ENCODE results near the gene KIAA0825.

KIAA0825 gene

DNA sequence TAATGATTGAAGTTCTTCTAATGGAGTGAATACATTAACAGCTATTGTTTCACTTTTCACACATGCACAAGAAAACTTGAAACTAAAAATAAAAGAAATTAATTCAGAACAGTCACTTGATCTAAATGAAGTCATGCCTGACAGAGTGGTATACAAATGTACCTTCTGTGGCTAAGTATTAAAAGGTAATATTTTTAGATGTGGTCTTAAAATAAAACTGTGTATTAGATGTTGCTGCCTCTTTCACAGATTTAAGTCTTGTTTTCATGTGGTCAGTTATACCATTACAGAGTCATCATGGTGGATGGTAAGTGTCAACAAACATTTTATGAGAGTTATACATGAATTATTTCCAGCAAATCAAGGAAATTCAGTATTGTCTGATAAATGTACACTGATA, 47.0 kb downstream of the KIAA0825 start:
- Histone ChIP-seq H3K4me2 (ENCODE audit: low read length) (no peak overlapping the region), H4K20me1 (ENCODE audit: control insufficient read depth, insufficient read depth, low read depth, low read length) (no peaks in the 10 kb centered on the region), H3K4me3 (ENCODE audit: low read length) (no peak overlapping the region), H3K9me3 (ENCODE audit: control insufficient read depth, insufficient read depth, low read length) (no peaks in the 10 kb centered on the region), H3K9me2 (replicated peaks; ENCODE audit: control insufficient read depth, low read length) (no peaks in the 10 kb centered on the region), H3K27me3 (ENCODE audit: control insufficient read depth, low read length) (no peaks in the 10 kb centered on the region), H3F3A (ENCODE audit: control insufficient read depth, insufficient read depth) (no peaks in the 10 kb centered on the region), H3K27ac (ENCODE audit: low read depth, low read length) (no peak overlapping the region; the same call in 1 of the 2 replicates), H3K79me2 (ENCODE audit: control insufficient read depth, low read length) (no peaks in the 10 kb centered on the region), H3K4me1 (ENCODE audit: control insufficient read depth, low read length) (peaks cover 19% of the 10 kb centered on the region), H3K36me3 (ENCODE audit: control insufficient read depth, low read length) (no peaks in the 10 kb centered on the region)
- TF ChIP-seq EZH2phosphoT487 (IDR thresholded peaks at IDR 0.05; ENCODE audit: borderline replicate concordance, low read length): no peak
- TF ChIP-seq, protein P1, sequence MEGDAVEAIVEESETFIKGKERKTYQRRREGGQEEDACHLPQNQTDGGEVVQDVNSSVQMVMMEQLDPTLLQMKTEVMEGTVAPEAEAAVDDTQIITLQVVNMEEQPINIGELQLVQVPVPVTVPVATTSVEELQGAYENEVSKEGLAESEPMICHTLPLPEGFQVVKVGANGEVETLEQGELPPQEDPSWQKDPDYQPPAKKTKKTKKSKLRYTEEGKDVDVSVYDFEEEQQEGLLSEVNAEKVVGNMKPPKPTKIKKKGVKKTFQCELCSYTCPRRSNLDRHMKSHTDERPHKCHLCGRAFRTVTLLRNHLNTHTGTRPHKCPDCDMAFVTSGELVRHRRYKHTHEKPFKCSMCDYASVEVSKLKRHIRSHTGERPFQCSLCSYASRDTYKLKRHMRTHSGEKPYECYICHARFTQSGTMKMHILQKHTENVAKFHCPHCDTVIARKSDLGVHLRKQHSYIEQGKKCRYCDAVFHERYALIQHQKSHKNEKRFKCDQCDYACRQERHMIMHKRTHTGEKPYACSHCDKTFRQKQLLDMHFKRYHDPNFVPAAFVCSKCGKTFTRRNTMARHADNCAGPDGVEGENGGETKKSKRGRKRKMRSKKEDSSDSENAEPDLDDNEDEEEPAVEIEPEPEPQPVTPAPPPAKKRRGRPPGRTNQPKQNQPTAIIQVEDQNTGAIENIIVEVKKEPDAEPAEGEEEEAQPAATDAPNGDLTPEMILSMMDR (IDR thresholded peaks at IDR 0.05; ENCODE audit: low read depth, low read length, poor library complexity, severe bottlenecking): no peak

DNA sequence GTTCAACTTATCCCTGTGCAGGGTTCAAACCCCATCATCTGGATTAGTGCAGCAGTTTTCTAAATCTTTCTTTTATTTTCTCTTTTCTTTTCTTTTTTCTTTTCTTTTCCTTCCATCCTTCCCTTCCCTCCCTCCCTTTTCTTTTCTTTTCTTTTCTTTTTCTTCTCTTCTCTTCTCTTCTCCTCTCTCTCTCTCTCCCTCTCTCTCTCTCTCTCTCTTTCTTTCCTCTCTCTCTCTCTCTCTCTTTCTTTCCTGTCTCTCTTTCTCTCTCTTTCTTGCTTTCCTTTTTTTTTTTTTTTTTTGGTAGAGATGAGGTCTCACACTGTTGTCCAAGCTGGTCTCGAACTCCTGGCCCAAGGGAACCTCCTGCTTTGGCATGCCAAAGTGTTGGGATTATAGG, 53.6 kb downstream of the KIAA0825 start:
- Histone ChIP-seq H4K20me1 (ENCODE audit: control insufficient read depth, insufficient read depth, low read depth, low read length) (no peaks in the 10 kb centered on the region), H3K27ac (ENCODE audit: low read depth, low read length) (no peak overlapping the region), H3K9me2 (replicated peaks; ENCODE audit: control insufficient read depth, low read length) (no peaks in the 10 kb centered on the region), H3K79me2 (ENCODE audit: control insufficient read depth, low read length) (no peaks in the 10 kb centered on the region), H3K36me3 (ENCODE audit: control insufficient read depth, low read length) (no peaks in the 10 kb centered on the region), H3K4me3 (ENCODE audit: low read length) (no peak overlapping the region), H3K4me2 (ENCODE audit: low read length) (no peak overlapping the region), H3K27me3 (ENCODE audit: control insufficient read depth, low read length) (no peaks in the 10 kb centered on the region), H3K9me3 (ENCODE audit: control insufficient read depth, insufficient read depth, low read length) (no peaks in the 10 kb centered on the region), H3F3A (ENCODE audit: control insufficient read depth, insufficient read depth) (no peaks in the 10 kb centered on the region), H3K4me1 (ENCODE audit: control insufficient read depth, low read length) (no peaks in the 10 kb centered on the region)
- no peak for TF ChIP-seq EZH2phosphoT487 (IDR thresholded peaks at IDR 0.05; ENCODE audit: borderline replicate concordance, low read length)
- TF ChIP-seq, protein P1 (IDR thresholded peaks at IDR 0.05; ENCODE audit: low read depth, low read length, poor library complexity, severe bottlenecking): no peak

DNA sequence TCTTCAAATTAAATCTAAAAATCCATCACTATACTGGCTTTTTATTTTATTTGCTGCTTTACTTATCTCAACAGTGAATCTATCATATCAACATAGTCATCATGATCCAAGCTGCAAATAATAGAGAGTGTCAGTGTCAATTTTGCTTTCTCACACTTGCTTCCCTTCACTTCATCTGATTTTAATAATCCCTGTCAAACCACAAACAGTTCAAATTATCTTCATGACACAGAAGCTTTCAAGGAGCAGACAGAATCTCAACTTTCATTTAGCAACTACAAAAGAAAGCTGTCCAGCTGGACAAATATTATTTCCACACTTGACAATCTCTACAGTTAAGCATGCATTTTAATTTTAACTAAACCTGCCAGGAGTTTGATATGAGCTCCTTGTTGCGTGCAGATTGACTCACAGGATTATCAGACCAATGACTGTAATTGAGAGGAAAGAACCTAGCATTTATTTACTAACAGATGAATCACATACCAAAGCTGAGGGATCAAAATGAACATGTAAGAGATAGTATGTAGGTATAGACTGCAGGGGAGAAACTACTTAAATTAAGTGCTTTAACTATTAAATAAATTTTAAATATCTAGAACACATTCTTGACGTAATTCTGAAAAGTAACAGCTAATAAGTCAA, 56.0 kb downstream of the KIAA0825 start:
- Histone ChIP-seq H3K27ac (ENCODE audit: low read depth, low read length) (no peak overlapping the region), H3K4me2 (ENCODE audit: low read length) (no peak overlapping the region), H3K36me3 (ENCODE audit: control insufficient read depth, low read length) (no peaks in the 10 kb centered on the region), H3K9me3 (ENCODE audit: control insufficient read depth, insufficient read depth, low read length) (no peaks in the 10 kb centered on the region), H3F3A (ENCODE audit: control insufficient read depth, insufficient read depth) (no peaks in the 10 kb centered on the region), H3K27me3 (ENCODE audit: control insufficient read depth, low read length) (no peaks in the 10 kb centered on the region), H3K4me3 (ENCODE audit: low read length) (no peak overlapping the region), H4K20me1 (ENCODE audit: control insufficient read depth, insufficient read depth, low read depth, low read length) (no peaks in the 10 kb centered on the region), H3K4me1 (ENCODE audit: control insufficient read depth, low read length) (no peaks in the 10 kb centered on the region), H3K79me2 (ENCODE audit: control insufficient read depth, low read length) (no peaks in the 10 kb centered on the region), H3K9me2 (replicated peaks; ENCODE audit: control insufficient read depth, low read length) (no peaks in the 10 kb centered on the region)
- TF ChIP-seq, protein P1 (IDR thresholded peaks at IDR 0.05; ENCODE audit: low read depth, low read length, poor library complexity, severe bottlenecking): no peak
- TF ChIP-seq EZH2phosphoT487 (IDR thresholded peaks at IDR 0.05; ENCODE audit: borderline replicate concordance, low read length): no peak
